Endothelial cell (in vitro differentiated cells): ENCODE measurements around the gene ZNF565. TPM values are rescaled to one million over a fixed set of nuclear protein-coding genes. Genes with fewer than 3 reads are reported as not detected.
A peak's percentile ranks its signal among the peaks of the same experiment; 100 is the strongest.
"Not testable (repeated sequence)": the region's sequence is repeated elsewhere in the genome, so short reads cannot be mapped to it uniquely, and the experiment has no call there.

Source experiments
- DNase-seq: peaks from one replicate; pipeline ENCODE4 v3.0.0; 2021; ENCODE audit warnings: low spot score
- H3K27ac Mint-ChIP-seq: one replicate; pipeline ENCODE4 v1.8.0; 2021; ENCODE audit warnings: mixed read lengths, inconsistent platforms; ENCODE audit not compliant: unreplicated experiment
- H3K27me3 Mint-ChIP-seq: one replicate; pipeline ENCODE4 v1.8.0; 2021; ENCODE audit warnings: mild to moderate bottlenecking, moderate library complexity, mixed read lengths, inconsistent platforms; ENCODE audit not compliant: unreplicated experiment
- H3K36me3 Mint-ChIP-seq: one replicate; pipeline ENCODE4 v1.8.0; 2021; ENCODE audit warnings: mild to moderate bottlenecking, low read depth, mixed read lengths, inconsistent platforms; ENCODE audit not compliant: unreplicated experiment
- H3K4me1 Mint-ChIP-seq: one replicate; pipeline ENCODE4 v1.8.0; 2021; ENCODE audit warnings: mild to moderate bottlenecking, mixed read lengths, inconsistent platforms; ENCODE audit not compliant: unreplicated experiment
- H3K4me3 Mint-ChIP-seq: one replicate; pipeline ENCODE4 v1.8.0; 2021; ENCODE audit warnings: mild to moderate bottlenecking, mixed read lengths, inconsistent platforms; ENCODE audit not compliant: unreplicated experiment
- H3K9me3 Mint-ChIP-seq: one replicate; pipeline ENCODE4 v1.8.0; 2021; ENCODE audit warnings: mixed read lengths, inconsistent platforms; ENCODE audit not compliant: unreplicated experiment
- CTCF ChIP-seq: fragments of 200-600 bp; sonication (generic); IDR thresholded peaks from one replicate; pipeline ENCODE4 v1.5.0; 2021; ENCODE audit warnings: antibody characterized with exemption; ENCODE audit not compliant: unreplicated experiment
- total RNA-seq: library from RNA; stranded (reverse); fragmentation: NEBNext Ultra II Directional; extraction: Animal tissue kit (Norgen Biotek cat#: 25700); gene quantifications from one replicate; pipeline ENCODE4 v1.2.1, GENCODE V29; 2021; ENCODE audit not compliant: unreplicated experiment

ZNF565 gene
- total RNA-seq, 1 donor from 2014 or later: 3.7 TPM

GRCh38 chr19:36246006-36246481 is 31.6 kb upstream of the ZNF565 start:
- Mint-ChIP-seq H3K4me3 (peak overlapping the region; percentile 27), H3K9me3 (peaks cover 11% of the 10 kb centered on the region), H3K36me3 (peaks cover 8% of the 10 kb centered on the region), H3K27ac (peak overlapping the region; percentile 45), H3K4me1 (no peaks in the 10 kb centered on the region), H3K27me3 (no peaks in the 10 kb centered on the region)
- no peak for TF ChIP-seq CTCF
- DNase-seq: no peak

- Mint-ChIP-seq H3K4me1 (no peaks in the 10 kb centered on the region), H3K27ac (no peak overlapping the region), H3K9me3 (peaks cover 11% of the 10 kb centered on the region), H3K4me3 (no peak overlapping the region), H3K36me3 (peaks cover 8% of the 10 kb centered on the region), H3K27me3 (no peaks in the 10 kb centered on the region)
- no peak for TF ChIP-seq CTCF
- DNase-seq: no peak
These were observed 30.9 kb upstream of the ZNF565 start for GRCh38 chr19:36245210-36246005.

GRCh38 chr19:36244066-36244465 is 29.6 kb upstream of the ZNF565 start:
- DNase-seq: no peak
- Mint-ChIP-seq H3K9me3 (peaks cover 11% of the 10 kb centered on the region), H3K27ac (no peak overlapping the region), H3K4me3 (no peak overlapping the region), H3K27me3 (no peaks in the 10 kb centered on the region), H3K4me1 (no peaks in the 10 kb centered on the region), H3K36me3 (peaks cover 17% of the 10 kb centered on the region)
- no peak for TF ChIP-seq CTCF

- H3K4me3 Mint-ChIP-seq: peak overlapping the region; percentile 25
- no peak for TF ChIP-seq CTCF
- peaks cover 2% of the 10 kb centered on the region for H3K27me3 Mint-ChIP-seq
- no peaks in the 10 kb centered on the region for H3K9me3 Mint-ChIP-seq
- peaks cover 56% of the 10 kb centered on the region for H3K36me3 Mint-ChIP-seq
- no peak for DNase-seq
- no peak overlapping the region for H3K27ac Mint-ChIP-seq
- no peaks in the 10 kb centered on the region for H3K4me1 Mint-ChIP-seq
These were observed 22.5 kb upstream of the ZNF565 start for GRCh38 chr19:36236946-36237310.

GRCh38 chr19:36236304-36236945 is 22.0 kb upstream of the ZNF565 start:
- Mint-ChIP-seq H3K4me1 (no peaks in the 10 kb centered on the region), H3K9me3 (no peaks in the 10 kb centered on the region), H3K4me3 (peak overlapping the region; percentile 25), H3K36me3 (peaks cover 56% of the 10 kb centered on the region), H3K27ac (no peak overlapping the region), H3K27me3 (peaks cover 2% of the 10 kb centered on the region)
- no peak for DNase-seq
- no peak for TF ChIP-seq CTCF

- H3K27ac Mint-ChIP-seq, H3K27me3 Mint-ChIP-seq: not testable (repeated sequence)
- peaks cover 64% of the 10 kb centered on the region for H3K36me3 Mint-ChIP-seq
These were observed 19.2 kb upstream of the ZNF565 start for GRCh38 chr19:36233626-36234025.

More at GRCh38 chr19:36233626-36234025, 19.2 kb upstream of the ZNF565 start:
- not testable (repeated sequence) for DNase-seq, H3K9me3 Mint-ChIP-seq, H3K4me3 Mint-ChIP-seq
- H3K4me1 Mint-ChIP-seq: peaks cover 10% of the 10 kb centered on the region
